ENCODE measurements around the gene ANTXR1. TPM values are rescaled to one million over a fixed set of nuclear protein-coding genes. Genes with fewer than 3 reads are reported as not detected.

The ANTXR1 gene
- total RNA-seq, 1 experiment from 2014 or later = 34.5 TPM

DNA sequence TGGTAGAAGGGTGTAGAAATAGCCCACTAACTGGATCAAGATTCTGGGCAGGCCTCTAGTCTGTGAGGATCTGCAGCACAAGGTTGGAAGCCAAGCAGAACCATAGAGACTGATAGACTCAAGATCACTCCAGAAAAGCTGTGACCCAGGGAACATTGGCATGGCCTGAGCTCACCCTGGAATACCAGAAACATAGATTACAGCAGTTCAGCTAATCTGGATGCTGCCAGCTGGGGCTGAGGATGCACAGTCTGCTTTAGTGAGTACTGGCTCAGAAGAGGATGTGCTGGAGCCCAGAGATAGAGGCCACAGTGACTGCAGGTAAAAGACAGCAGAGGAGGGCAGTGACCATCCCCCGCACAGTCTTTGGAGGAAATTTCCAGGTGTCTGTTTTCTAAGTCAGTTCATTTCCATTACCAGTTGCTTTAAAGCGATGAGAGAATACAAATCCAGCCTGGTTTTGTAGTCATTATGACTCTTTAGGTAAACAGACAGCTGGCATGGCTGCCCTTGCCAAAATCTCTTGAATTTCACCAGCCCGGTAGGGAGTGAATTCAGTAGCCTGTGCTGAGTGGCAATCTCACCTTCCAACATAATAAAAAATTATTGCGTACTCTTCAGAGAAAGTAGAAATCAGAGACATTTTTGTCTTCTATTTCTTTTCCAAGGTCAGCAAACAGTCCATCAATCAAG lies 119.2 kb downstream of the ANTXR1 start:
- DNase-seq (ENCODE audit: low spot score) = no peak

DNA sequence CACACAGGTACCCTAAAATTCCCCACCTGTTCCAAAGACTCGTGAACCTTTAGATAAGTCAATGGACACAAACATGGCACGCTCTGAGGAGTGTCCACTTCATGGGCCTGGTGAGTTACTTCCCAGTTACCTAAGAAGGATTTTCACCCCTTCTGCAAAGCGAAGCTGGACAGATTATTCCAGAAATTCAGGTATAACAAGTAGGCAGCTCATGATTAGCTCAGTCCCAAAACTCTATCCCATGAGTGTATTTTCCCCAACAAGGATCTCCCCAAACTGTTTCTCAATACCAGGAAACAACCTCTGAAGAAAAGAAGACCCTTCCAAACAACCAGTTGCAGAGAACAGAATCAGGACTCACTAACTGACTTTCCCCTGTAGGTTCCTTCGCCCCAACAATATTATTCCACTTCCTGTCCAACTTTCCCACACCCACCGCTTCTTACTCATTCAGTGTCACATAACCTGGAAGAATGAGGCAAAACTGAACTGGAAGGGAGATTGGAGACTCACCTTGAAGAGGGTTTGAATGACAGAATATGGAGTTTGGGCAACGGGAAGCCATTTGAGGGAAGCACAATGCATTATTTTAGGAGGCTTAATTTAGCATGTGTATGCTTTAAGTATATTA lies 120.1 kb downstream of the ANTXR1 start:
- no peak for DNase-seq (ENCODE audit: low spot score)

DNA sequence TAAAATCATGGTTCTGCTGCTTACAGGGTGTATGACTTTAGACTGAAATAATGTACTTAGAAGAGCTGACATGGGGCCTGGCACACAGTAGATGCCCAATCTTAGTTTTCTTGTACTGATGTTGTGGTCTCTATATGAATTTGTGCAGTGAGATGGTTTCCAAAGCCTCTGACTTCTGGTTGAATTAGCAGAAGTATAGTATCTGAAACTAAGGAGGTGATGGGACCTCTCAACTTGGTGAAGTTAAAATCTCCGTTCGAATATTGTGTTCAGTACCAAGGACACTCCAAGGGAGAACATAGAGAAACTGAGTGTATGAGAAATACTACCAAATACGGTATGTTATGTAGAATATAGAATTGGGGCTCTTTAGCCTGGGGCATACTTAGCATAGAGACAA lies 120.9 kb downstream of the ANTXR1 start:
- no peak for DNase-seq (ENCODE audit: low spot score)

DNA sequence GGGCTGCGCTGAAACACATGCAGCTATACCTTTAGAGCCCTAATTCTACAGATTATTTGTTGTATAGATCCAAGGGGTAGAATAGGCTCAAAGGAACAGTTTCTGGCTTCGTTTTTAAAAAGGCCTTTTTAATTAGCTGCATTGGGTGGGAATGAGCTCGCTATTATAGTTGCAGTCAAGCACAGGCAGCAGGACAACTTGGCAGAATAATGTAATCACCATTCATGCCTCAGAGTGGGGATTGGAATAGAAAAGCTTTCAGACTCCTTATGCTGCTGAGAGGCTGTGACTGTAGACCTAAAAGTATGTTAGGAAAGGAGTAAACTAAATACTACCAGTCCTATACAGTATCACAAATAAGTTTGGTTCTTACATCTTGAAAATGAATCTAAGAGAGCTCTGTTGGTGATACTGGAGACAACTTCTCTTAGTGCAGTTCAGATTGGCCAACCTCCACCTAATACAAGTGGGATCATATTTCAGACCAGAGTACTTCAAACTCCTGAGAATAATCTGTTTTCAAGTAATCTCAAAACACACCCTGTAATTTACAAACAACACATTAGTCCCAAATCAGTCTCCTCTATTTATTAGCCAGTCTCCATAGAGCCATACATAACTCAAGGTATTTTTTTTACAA lies 121.4 kb downstream of the ANTXR1 start:
- no peak for DNase-seq (ENCODE audit: low spot score)

DNA sequence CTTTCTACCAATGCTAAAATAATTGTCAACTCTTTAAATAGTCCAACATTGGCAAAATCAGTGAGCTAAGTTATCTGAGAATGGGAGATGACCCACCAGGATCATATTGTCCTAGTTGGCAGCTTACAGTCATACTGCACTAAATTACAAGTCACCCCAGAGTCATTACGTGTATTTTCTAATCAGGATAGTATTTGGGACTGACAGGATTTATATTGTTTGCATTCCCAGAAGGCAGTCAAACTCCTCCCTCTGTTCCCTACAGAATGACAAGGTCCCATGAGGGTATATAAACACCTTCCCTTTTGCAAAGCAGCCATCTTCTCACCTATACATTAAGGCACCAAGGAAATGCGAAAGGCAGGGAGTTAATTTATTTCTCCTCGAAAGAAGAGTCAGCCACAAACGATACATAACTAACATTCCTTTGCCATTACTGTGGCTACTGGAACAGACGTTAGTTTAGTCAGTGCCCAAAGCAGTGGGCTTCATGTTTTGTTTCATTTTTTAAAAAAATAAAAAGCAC lies 125.3 kb downstream of the ANTXR1 start:
- DNase-seq (ENCODE audit: low spot score) = peak; percentile 53

DNA sequence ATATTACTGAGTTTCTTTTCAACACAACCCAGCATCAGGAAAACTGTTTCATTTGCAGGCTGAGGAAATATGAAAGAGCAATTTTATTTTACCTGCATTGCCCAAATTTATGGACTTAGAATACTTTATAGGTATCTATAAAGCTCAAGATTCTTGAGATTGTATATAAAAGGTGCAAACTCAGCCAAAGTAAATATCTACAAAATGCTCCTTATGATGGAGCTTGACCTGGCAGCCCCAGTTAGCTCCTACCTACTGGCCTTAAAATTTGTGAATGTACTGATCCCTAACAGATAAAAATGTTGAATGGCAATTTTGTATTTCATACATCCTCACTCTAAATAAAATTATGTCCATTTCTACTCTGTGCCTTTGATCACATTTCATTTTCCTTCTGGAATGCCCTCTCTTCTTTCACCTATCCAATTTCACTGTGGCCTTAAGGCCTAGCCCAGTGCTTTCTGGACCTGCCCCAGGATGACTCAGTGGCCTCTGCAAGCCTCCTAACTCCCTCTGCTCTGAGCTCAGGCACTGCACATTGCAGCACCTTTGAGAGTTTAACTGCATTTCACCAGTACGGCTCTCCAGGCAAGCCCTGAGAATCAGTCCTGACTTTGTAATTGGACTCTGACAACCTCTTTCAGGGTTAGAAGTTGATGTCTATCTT lies 125.9 kb downstream of the ANTXR1 start:
- peak; percentile 35 for DNase-seq (ENCODE audit: low spot score)

DNA sequence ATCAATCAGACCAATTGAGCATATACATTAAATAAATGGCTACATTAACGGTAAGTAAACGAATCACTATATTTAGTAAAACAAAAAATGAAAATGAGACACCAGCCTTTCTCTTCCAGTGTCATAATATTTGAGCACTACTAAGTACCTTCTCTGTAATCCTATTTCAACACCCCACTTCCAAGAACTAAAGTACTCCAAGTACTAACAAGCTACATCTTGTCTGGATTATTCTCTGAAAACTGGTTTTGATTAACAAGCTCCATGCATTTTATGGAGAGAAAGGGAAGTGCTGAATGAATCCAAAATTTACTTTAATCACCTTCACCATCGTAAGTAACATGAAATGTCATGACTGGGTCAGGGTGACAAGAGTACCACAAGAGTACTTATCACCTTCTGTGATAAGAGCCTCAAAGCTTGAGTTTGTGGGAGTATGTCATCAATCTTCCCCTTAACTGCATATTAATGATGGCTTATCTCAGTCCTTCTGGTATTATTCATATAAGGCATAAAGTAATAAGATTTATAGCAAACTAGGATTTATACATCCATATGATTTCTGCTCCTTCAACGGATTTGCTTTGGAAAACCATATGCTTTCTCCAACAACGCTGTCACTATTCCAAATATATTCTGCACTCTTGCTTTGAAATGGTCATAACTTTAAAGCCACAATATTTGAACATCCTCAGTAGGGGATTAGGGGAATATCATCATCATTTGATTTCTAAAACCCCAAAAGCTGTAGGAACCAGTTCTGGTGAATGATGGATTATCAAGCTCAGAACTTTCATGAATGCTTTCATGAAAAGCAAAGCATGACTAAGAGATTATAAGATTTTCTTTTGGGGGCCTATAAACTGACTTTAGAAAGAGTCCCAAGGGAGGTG lies 127.0 kb downstream of the ANTXR1 start:
- DNase-seq (ENCODE audit: low spot score) = no peak

DNA sequence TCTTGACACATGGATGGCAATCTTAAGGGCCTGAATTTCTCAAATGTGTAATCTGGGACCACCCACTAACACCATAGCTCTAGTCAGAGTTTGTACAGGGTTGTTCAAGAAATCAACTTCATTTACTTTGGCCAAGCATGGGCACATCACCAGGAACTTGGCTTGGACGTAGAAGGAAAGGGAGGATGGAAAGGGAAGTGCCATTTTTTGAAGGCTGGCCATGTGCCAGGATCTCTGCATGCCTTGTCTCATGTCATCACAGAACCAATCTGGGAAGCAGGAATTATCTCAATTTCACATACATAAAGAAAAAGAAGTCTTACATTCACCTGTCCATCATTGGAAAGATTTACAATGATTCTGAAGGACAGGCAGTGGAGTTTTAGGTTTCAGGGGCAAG lies 128.1 kb downstream of the ANTXR1 start:
- no peak for DNase-seq (ENCODE audit: low spot score)

DNA sequence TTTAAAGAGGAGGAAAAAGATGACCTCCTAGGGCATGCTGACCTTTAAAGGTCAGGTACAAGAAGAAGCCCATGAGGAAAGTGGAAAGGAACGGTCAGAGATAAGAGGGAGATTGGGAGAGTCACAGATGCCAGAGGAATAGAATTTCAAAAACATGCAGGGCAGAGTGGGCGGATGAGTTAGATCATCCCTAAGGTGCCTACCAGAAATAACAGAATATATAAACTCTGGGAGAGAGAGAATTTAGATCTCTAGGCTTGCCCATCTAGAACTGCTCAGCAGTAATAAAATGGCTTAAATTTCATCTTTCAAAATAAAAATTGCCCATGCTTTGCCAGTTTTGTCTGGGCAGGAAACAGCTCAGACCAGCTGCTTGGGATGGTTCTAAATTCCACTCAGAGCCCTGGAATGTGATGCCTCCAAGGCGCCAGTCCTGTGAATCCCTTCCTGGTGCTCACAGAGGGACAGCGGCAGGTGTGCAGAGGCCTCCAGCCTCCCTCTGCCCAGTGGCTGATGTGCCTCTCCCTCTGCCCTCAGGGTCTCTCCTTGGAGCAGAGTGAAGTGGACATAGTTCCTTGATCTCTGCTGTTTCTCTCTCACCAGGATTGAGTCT lies 130.9 kb downstream of the ANTXR1 start:
- DNase-seq (ENCODE audit: low spot score) = no peak

DNA sequence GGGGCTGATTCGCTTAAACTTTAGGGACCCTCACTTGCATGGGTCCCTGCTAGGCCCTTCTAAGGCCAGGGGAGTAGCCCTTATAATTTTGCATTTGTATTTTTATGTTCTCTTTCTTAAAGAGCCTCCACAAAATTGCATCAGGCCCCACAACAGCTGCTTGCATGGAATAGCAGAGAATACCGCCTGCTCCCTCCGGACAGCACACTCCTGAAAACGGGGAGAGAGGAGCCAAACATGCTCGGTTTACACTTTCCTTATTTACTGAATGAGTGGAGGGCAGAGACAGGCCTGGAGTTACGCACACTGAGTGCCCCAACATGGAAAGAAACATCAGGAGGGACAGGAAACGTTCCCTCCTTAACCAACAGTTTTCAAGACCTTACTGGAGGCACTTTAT lies 132.2 kb downstream of the ANTXR1 start:
- DNase-seq (ENCODE audit: low spot score) = no peak

DNA sequence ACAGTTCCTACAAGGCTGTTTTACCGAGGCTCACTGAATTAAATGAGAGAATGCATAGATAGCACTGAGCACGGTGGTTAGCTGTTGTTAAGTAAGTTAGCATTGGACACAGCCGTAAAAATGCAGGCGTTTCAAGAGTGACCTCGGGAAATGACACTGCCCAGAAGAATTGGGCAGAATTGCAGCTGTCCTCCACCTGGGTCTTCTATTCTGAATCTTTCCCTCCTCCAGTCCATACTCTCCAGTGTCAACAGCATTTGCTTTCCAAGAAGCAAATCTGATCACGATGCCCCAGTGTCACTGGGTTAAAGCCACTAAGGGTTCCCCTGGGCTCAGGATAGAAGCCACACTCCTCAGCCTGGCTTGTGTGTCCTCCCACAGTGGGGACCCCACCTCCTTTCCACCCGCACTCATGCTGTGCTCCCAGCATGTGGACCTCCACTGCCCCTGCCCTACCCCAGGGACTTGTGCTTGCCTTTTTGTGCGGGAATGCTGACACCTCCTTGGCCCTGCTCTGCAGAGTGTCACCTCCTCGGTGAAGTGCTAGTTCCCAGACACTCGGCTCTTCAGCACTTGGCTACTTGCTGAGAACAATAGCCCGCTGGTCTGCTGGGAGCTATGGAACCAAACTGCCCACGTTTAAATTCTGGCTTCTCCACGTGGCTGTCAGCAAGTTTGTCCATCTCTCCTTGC lies 135.0 kb downstream of the ANTXR1 start:
- no peak for DNase-seq (ENCODE audit: low spot score)

DNA sequence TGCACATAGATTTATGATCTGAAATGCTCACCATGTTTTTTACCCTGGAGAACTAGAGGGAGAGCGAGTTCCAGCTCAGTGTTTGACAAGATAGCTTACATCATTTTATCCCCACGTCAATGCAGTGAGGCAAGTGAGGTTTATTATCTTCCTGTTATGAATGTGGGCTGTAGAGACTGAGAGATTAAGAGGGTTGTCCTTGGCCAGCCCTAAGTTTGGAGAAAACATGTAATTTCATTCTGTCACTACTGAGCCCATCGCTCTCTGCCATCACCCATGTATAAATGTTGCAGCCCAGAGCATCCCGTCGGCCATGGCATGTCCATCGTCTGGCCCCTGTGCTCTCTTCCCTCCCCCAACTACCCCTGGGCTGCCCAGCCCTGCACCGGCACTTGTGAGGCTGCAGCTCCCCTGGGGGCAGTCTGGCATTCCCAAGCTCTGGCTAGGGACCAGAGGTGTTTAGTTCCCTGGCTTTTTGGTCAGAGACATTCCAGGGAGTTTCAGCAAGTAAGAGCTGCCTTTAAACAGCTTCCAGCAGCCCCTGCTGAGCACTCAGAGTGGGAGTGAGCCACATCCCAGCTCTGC lies 136.7 kb downstream of the ANTXR1 start:
- DNase-seq (ENCODE audit: low spot score) = no peak

DNA sequence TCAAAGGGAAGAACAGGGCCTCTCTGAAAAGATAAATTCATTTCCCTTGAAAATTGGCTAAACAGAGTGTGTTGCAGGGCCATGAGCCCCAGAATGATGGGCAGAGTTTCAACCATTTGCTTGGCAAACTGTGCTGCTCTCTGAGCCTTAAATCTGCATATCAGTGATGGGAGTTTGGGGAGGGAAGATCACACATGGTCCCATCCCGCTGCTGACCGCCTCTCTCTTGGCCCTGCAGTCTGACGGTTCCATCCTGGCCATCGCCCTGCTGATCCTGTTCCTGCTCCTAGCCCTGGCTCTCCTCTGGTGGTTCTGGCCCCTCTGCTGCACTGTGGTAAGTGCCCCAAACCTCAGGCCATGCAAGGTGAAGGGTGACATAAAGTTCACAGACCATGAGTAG lies 139.0 kb downstream of the ANTXR1 start:
- no peak for DNase-seq (ENCODE audit: low spot score)

DNA sequence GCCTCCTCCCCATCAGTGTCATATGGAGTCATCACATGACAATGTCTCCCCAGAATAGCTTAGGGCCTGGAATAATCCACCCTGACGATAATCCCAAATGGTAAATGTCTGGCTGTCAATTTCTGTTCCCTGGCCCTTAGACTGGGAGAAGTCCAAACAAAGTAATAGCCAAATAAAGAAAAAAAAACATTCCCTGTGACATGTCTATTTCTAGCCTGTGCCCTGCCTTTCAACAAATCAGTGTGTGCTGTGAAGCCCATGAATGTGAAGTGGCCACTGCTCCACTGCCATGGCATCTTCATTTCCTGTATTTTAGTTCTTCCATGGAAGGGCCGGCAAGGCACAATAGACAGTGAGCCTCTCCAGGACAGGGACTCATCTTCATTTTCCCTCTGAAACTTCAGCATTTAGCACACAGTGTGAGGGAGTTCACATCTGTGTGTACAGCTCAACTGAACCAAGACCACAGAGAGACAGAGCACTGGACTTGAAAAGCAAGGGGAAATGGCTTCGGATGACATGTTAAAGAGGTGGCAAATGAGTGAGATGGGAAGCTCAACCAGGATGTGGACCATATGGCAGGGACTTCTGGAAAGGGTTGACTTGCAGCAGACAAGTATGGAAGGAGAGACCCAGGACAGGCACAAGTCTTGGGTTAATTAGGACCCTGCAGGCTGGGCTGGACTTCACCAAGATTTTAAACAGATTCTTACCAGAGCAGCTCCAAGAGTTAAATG lies 140.0 kb downstream of the ANTXR1 start:
- DNase-seq (ENCODE audit: low spot score) = no peak

DNA sequence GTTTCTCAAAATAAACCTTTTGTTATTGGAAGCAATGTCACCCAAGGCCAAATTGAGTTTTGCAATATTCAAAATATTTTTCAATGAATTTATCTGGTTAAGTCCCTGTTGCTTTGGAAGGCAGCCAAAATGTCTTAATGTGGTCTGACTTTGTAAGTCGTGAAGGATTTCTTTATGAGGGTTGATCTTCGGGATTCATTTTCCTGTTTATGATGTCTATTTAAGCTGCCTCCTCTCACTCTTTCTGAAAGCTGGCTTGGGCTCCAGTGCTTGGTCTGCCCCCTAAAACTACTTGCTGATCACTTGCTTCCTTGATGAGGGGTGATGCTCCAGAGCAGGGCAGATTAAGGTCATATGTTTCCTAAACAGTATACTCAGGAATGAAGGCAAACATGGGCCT lies 141.1 kb downstream of the ANTXR1 start:
- DNase-seq (ENCODE audit: low spot score) = no peak

DNA sequence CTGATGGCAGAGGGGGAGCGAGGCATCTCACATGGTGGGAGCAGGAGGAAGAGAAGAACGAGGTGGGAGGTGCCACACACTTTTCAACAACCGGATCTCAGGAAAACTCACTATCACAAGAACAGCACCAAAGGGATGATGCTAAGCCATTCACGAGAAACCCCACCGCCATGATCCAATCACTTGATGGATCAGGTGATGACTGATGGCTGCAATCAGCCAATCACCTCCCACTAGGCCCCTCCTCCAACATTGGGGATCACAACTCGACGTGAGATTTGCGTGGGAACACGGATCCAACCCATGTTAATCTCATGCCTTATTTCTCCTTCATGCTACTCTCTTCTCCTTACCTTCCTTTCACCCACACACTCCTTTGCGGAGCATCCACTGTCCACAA lies 143.6 kb downstream of the ANTXR1 start:
- no peak for DNase-seq (ENCODE audit: low spot score)

DNA sequence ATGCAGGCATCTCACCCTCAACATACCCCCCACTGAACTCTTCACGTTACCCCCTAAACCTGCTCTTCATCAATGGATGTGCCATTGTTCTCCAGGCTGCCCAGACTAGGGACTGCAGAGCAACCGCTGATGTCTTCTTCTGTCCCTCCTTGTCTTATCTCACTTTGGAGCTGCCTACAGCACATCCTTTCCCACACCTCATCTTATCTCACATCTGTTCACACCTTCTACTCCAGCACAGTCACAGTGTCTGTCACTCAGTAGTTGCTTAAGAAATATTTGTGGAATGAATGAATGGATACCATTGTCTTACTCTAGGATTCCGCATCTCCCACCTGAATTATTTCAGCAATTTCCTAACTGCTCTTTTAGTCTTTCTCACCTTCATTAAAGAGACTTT lies 144.5 kb downstream of the ANTXR1 start:
- no peak for DNase-seq (ENCODE audit: low spot score)

DNA sequence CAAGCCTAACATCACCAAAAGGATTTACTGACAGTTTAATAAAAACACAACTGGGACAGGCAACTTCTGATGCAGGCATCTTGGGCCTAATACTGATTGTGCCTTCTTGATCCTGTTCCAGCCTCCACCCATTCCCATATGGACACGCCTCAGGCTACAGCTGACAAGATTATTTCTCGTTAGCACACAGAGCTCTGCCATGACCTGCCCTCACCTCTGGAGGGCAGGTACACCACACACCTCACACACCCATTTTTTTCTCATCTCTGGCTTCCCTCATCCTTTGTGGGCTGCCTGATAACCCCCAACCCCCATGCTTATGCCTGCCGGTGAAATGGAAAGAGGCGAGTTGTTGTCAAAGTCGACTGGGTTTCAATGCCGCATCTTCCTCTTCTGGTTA lies 147.0 kb downstream of the ANTXR1 start:
- DNase-seq (ENCODE audit: low spot score) = no peak

DNA sequence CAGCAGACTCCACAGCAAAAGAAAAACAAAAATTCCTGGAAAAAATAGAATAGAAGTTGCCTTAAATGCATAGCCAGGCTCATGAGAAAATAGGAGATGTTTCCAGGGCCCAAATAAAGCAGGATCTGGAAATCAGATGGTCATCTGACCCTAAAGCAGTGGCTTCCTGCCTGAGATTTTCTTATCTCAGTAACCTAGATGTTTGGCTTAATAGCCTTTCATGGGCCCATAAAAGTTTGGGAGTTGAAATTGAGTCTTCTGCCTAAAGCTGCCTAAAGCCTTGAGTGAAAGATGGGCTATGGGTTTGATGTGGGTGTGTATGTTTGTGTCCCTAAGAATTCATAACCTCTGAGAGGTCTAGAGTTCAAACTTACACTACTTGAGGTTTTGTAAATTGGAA lies 149.1 kb downstream of the ANTXR1 start:
- DNase-seq (ENCODE audit: low spot score) = no peak
